ENCODE data around the gene VEGFC. TPM values are rescaled to one million over a fixed set of nuclear protein-coding genes. Genes with fewer than 3 reads are reported as not detected.

The VEGFC gene
- total and polyA plus RNA-seq, 8 donors: 6.3 to 30.5 (median 25.4) TPM

GRCh38 chr4:176726803-176727202 is 65.9 kb downstream of the VEGFC start:
- no peak for ATAC-seq

GRCh38 chr4:176721459-176721858 is 71.3 kb downstream of the VEGFC start:
- no peaks in the 10 kb centered on the region for H3K9me3 ChIP-seq
- intact Hi-C loops (cut with DNase I): no loop called here
- H3K27me3 ChIP-seq: no peaks in the 10 kb centered on the region
- no peak for ATAC-seq
- TF ChIP-seq CTCF (IDR thresholded peaks at IDR 0.05): no peak
- no peaks in the 10 kb centered on the region for H3K4me1 ChIP-seq
- H3K4me3 ChIP-seq: no peak overlapping the region
- H3K36me3 ChIP-seq: no peaks in the 10 kb centered on the region
- no peak overlapping the region for H3K27ac ChIP-seq
- DNase-seq: no peak

More at GRCh38 chr4:176726803-176727202, 65.9 kb downstream of the VEGFC start:
- Histone ChIP-seq H3K27ac (peak overlapping the region in 1 of 2 donors; percentile 9), H3K9me3 (no peaks in the 10 kb centered on the region), H3K4me1 (no peaks in the 10 kb centered on the region), H3K36me3 (no peaks in the 10 kb centered on the region), H3K27me3 (no peaks in the 10 kb centered on the region), H3K4me3 (no peak overlapping the region)
- intact Hi-C loops (cut with DNase I): no loop called here
- DNase-seq: peak in 3 of 4 donors; percentile 10 to 48 (median 32)
- TF ChIP-seq CTCF (IDR thresholded peaks at IDR 0.05): no peak

GRCh38 chr4:176718881-176719280 is 73.8 kb downstream of the VEGFC start:
- no peaks in the 10 kb centered on the region for H3K27me3 ChIP-seq
- no peaks in the 10 kb centered on the region for H3K36me3 ChIP-seq
- no peaks in the 10 kb centered on the region for H3K4me1 ChIP-seq
- intact Hi-C loops (cut with DNase I): no loop called here
- no peak for ATAC-seq
- H3K4me3 ChIP-seq: no peak overlapping the region
- DNase-seq: no peak
- H3K9me3 ChIP-seq: no peaks in the 10 kb centered on the region
- TF ChIP-seq CTCF (IDR thresholded peaks at IDR 0.05): no peak
- H3K27ac ChIP-seq: no peak overlapping the region

GRCh38 chr4:176717237-176717636 is 75.5 kb downstream of the VEGFC start:
- no peaks in the 10 kb centered on the region for H3K36me3 ChIP-seq
- no peaks in the 10 kb centered on the region for H3K4me1 ChIP-seq
- H3K27ac ChIP-seq: no peak overlapping the region
- ATAC-seq (no peak), DNase-seq (no peak)
- TF ChIP-seq CTCF (IDR thresholded peaks at IDR 0.05): no peak
- H3K9me3 ChIP-seq: no peaks in the 10 kb centered on the region
- H3K4me3 ChIP-seq: no peak overlapping the region
- intact Hi-C loops (cut with DNase I): no loop called here
- no peaks in the 10 kb centered on the region for H3K27me3 ChIP-seq

- intact Hi-C loops (cut with DNase I): no loop called here
- no peak for TF ChIP-seq CTCF (IDR thresholded peaks at IDR 0.05)
Measured at GRCh38 chr4:176709417-176709816, 83.3 kb downstream of the VEGFC start.

More at GRCh38 chr4:176709417-176709816, 83.3 kb downstream of the VEGFC start:
- Histone ChIP-seq H3K36me3 (no peaks in the 10 kb centered on the region), H3K4me3 (no peak overlapping the region), H3K27ac (no peak overlapping the region), H3K27me3 (no peaks in the 10 kb centered on the region), H3K9me3 (no peaks in the 10 kb centered on the region), H3K4me1 (no peaks in the 10 kb centered on the region)
- no peak for DNase-seq
- ATAC-seq: no peak

Data from left lung (tissue), 10 donors.